Right hindlimb (tissue), 1 donor: ENCODE data around the gene SDK2.

Experiments
- DNase-seq: peaks from one replicate; pipeline ENCODE4 v3.0.0-alpha.2; 2018

The SDK2 gene

DNA sequence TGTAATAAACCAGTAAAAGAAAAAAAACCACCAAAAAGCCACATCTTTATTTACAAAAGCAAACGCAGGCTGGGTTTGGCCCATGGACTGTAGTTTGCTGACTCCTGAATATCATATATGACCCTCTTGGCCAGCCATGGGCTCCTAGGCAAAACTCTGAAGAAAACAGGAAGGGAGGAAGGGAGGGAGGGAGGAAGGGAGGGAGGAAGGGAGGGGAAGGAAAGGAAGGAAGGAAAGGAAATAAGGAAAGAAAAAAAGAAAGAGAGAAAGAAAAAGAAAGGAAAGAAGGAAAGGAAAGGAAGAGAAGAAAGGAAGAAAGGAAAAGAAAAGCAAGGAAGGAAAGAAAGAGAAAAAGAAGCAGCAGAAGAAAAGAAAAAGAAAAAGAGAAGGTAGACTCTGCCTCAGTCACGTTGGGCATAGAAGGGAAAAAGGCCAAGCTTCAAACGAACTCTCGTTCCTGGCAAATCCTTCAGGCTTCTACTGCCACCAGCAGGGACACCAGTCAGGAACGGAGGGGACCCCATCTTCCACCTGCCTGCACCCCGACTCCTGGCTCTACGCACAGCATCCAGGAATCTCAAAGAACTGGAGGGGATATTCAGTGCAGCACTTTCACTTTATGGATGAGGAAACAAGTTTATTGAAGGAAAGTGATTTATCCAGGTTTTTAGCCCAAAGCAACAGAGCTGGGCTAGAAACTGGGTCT lies 354.5 kb downstream of the SDK2 start:
- no peak for DNase-seq

DNA sequence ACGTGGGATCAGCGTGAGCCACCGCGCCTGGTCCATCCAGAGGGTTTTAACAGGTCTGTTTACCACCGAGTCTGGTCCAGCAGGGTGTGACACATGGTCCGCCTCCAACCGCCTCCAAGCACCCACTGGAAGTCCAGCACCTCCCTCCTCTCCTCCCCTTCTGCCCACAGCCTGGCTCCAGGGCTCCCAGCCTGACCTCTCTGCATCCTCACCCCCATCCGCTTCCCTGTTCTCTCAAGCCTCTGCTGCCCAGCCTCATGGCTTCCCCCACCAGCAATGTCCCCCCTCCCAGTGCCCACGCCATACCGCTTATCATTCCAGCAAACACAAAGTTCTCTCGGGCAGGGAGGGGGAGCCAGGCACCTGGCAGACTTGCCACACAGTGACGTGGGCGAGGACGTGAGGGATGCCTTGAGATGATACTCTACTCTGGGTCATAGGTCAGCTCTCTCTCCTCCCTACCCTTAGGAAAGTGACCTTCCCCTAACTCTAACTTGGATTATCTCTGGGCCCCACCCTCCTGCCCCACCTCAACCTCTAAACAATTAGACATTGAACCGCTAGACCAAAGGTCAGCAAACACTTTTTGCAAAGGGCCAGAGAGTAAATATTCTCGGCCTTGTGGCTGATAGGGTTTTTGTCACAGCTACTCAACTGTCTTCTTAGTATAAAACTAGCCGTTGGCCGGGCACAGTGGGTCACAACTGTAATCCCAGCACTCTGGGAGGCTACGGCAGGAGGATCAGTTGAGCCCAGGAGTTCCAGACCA lies 355.5 kb downstream of the SDK2 start:
- DNase-seq = no peak

DNA sequence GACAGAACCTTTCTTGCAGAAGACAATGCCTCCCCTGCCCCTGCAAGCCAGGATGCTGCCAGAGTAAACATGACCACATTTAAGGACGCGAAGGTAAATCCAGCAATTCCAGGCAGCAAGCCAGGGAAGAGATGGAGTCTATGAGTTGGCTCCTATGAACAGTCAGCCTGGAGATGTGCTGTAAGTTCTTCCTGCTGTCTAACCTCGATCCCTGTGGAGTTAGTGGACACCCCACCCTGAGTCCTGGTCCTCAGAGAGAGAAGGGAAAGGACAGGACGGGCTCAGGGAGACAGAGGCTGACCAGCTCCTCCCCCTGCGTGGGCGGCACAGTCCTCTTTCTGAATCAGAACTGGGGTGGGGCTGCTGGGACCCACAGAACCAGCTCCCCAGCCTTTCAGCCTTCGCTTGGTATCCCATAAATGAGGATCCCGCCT lies 357.4 kb downstream of the SDK2 start:
- no peak for DNase-seq

DNA sequence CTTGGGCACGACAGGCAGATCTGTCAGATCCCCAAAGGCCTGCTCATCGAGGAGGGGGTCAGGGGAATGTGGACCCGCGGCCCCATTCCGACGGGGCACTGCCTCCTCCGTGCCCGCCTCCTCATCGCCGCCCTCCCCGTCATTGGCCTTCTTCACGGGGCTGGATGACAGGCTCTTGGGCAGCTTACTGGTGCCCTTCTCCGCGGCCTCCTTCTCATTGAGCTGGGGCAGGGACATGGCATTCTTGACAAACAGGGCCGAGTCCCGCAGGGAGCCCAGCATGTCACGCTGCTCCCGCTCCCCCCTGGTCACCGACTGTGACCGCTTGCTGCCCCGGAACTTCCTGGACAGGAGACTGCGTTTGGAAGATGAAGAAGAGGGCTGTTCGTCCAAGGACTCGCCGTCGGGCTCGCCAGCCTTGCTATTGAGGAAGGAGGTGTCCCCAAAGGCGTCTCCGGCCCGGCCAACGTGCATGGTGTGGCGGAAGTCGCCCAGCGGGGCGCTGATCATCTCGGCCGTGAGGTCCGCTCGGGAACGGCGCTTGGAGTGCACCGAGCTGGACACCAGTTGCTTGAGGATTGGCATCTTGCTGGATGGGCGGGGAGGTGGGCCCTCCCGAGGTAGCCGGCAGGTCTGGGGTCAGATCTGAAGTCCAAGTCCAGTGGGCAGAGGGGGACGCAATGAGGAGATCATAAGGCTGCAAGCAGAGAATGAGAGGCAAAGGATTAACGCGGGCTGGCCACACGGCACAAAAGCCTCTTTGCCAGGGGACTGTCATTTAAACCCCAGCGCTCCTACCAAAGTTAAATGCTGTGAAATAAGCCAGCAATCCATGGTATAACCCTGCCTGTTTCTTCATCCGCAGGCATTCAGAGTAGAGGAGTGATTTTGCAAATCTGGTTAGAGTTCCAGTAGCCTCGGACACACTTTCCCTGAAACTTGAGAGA lies 358.1 kb downstream of the SDK2 start:
- DNase-seq = no peak

DNA sequence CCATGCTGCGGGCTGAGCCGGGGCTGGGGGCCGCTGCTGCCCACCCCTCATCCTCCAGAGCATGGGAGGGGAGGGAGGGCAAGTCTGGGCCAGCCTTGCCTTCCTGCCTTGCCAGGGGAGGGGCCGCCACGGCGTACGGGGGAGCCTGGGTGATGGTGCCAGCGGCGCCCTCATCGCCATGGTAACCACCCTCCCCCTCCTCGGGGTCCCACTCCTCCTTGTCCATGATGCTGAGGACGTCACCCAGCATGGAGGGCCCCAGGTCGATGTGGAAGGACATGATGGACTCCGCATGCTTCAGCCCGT lies 358.7 kb downstream of the SDK2 start:
- DNase-seq = no peak

DNA sequence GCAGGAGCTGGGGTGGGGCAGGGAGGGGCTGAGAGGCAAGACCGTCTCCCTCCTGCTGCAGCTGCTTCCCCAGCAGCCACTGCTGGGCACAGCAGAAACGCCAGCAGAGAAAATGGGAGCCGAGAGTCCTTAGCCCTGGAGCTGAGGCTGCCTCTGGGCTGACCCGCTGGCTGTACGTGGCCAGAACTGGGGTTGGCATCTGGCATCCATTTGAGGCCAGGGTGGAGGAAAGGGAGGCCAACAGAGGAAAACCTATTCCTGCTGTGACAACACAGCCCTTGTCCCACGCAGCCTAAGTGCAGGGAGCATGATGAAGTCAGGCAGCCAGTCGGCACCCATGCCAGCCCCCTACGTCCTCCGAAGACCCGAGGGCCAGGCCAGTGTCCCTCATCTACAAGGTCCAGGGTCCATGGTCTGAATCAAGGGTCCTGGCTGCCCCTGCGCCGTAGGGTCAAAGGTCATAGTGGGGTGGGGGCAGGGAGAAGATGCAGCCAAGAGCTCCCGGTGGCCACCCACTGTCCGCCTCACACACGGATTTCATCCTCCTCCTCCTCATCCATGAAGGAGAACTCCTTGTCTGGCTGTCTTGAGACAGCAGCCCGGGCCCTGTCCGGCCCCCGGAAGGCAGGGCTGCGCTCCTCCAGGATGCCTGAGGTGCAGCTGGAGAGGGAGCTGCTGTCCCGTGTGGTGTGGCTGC lies 359.2 kb downstream of the SDK2 start:
- no peak for DNase-seq
